HepG2 (cell line): ENCODE measurements around the gene KISS1. TPM values are rescaled to one million over a fixed set of nuclear protein-coding genes. Genes with fewer than 3 reads are reported as not detected.

ENCODE experiments used
- AGO2 ChIP-seq: fragments of 200-400 bp; formaldehyde crosslinking; optimal IDR thresholded peaks from 2 replicates; pipeline ENCODE3; 2017; ENCODE audit warnings: mild to moderate bottlenecking, low read depth, low read length, moderate library complexity
- ELF3 ChIP-seq: IDR thresholded peaks from 2 replicates; pipeline ENCODE4 v1.6.1; 2016; ENCODE audit warnings: missing genetic modification reagents, missing compliant biosample characterization
- EZH2 ChIP-seq: conservative IDR thresholded peaks from 2 replicates; pipeline ENCODE4 v1.6.1; 2012; ENCODE audit warnings: mild to moderate bottlenecking, low read depth, low read length, moderate library complexity
- FOXK2 ChIP-seq: fragments of 450-650 bp; IDR thresholded peaks from 2 replicates; pipeline ENCODE4 v1.6.1; 2016
- FOXP1 ChIP-seq, 2 experiments: fragments of 450-650 bp in 1 of 2; IDR thresholded peaks; 2 replicates each; pipeline ENCODE4 v1.6.1; 2017 to 2018; ENCODE audit warnings: antibody characterized with exemption in 1 of 2
- HNF4G ChIP-seq, 2 experiments: sonication (generic) in 1 of 2; formaldehyde crosslinking in 1 of 2; IDR thresholded peaks; 2 replicates each; pipeline versions ENCODE4 v1.4.0 to v1.6.1; 2011 to 2020; ENCODE audit warnings: borderline replicate concordance in 2 of 2, low read depth in 2 of 2, mild to moderate bottlenecking in 2 of 2, low read length in 1 of 2, missing genetic modification reagents in 1 of 2, moderate library complexity in 1 of 2
- HNRNPL ChIP-seq: fragments of 200-400 bp; formaldehyde crosslinking; IDR thresholded peaks from 2 replicates; pipeline ENCODE4 v1.6.1; 2017; ENCODE audit warnings: mild to moderate bottlenecking, low read depth, low read length
- KDM1A ChIP-seq: IDR thresholded peaks from 2 replicates; pipeline ENCODE4 v1.6.1; 2016; ENCODE audit warnings: missing compliant biosample characterization
- NCOA1 ChIP-seq: sonication (generic); formaldehyde crosslinking; IDR thresholded peaks from 2 replicates; pipeline ENCODE4 v1.9.0; 2021; ENCODE audit warnings: missing genetic modification reagents
- NCOA2 ChIP-seq: sonication (generic); formaldehyde crosslinking; IDR thresholded peaks from 2 replicates; pipeline ENCODE4 v1.8.0; 2022; ENCODE audit warnings: inconsistent platforms
- ONECUT2 ChIP-seq: sonication (generic); formaldehyde crosslinking; IDR thresholded peaks from 2 replicates; pipeline ENCODE4 v1.4.0; 2020; ENCODE audit warnings: missing genetic modification reagents
- PAX8 ChIP-seq: sonication (generic); formaldehyde crosslinking; IDR thresholded peaks from 2 replicates; pipeline ENCODE4 v1.8.0; 2022; ENCODE audit warnings: mild to moderate bottlenecking, missing genetic modification reagents, borderline replicate concordance
- RCOR2 ChIP-seq: IDR thresholded peaks from 2 replicates; pipeline ENCODE4 v1.6.1; 2016; ENCODE audit warnings: missing biosample characterization, missing genetic modification reagents
- SRSF1 ChIP-seq: fragments of 200-400 bp; formaldehyde crosslinking; optimal IDR thresholded peaks from 2 replicates; pipeline ENCODE3; 2017; ENCODE audit warnings: mild to moderate bottlenecking, low read depth, low read length, moderate library complexity
- XRCC5 ChIP-seq: fragments of 200-400 bp; formaldehyde crosslinking; optimal IDR thresholded peaks from 2 replicates; pipeline ENCODE3; 2017; ENCODE audit warnings: mild to moderate bottlenecking, low read length
- ZFP82 ChIP-seq: sonication (generic); formaldehyde crosslinking; IDR thresholded peaks from 2 replicates; pipeline ENCODE4 v1.5.1; 2020; ENCODE audit warnings: mild to moderate bottlenecking, missing genetic modification reagents, borderline replicate concordance
- ZFX ChIP-seq: sonication (generic); formaldehyde crosslinking; IDR thresholded peaks from 2 replicates; pipeline ENCODE4 v1.4.0; 2020; ENCODE audit warnings: mild to moderate bottlenecking, low read depth, missing genetic modification reagents, moderate library complexity
- ZNF331 ChIP-seq: sonication (generic); formaldehyde crosslinking; IDR thresholded peaks from 2 replicates; pipeline ENCODE4 v1.4.0; 2020; ENCODE audit warnings: missing genetic modification reagents
- ZNF446 ChIP-seq: sonication (generic); formaldehyde crosslinking; IDR thresholded peaks from 2 replicates; pipeline ENCODE4 v1.5.0; 2020; ENCODE audit warnings: mild to moderate bottlenecking, missing genetic modification reagents
- polyA plus RNA-seq, 8 experiments: library from polyadenylated mRNA; depleted of rRNA in 3 of 8; stranded (reverse) in 7 of 8; unstranded in 1 of 8; fragments of >200 nt; fragmentation: Illumina TruSeq in 4 of 8; extraction: Trizol in 4 of 8; gene quantifications; 2 replicates each; pipeline versions ENCODE4 v1.2.1 to v1.2.3, GENCODE V29; 2011 to 2016; ENCODE audit warnings: low read depth in 4 of 8, missing spikeins in 1 of 8, mixed read lengths in 1 of 8; ENCODE audit not compliant: insufficient read depth in 1 of 8
- total RNA-seq, 5 experiments: library from RNA; depleted of rRNA; stranded (reverse); fragments of >200 nt; fragmentation: Illumina TruSeq; extraction: Trizol; gene quantifications; 2 replicates each; pipeline ENCODE4 v1.2.3, GENCODE V29; 2016; ENCODE audit warnings: low read depth in 1 of 5
- TF ChIP-seq, protein P1 (sequence below): sonication (generic); formaldehyde crosslinking; IDR thresholded peaks from 2 replicates; pipeline ENCODE4 v1.5.1; 2020; ENCODE audit warnings: mild to moderate bottlenecking, missing genetic modification reagents, moderate library complexity
- TF ChIP-seq, protein P2 (sequence below): sonication (generic); formaldehyde crosslinking; IDR thresholded peaks from 2 replicates; pipeline ENCODE4 v1.4.0; 2020; ENCODE audit warnings: missing genetic modification reagents, borderline replicate concordance
- TF ChIP-seq, protein P3 (sequence below): sonication (generic); formaldehyde crosslinking; IDR thresholded peaks from 2 replicates; pipeline ENCODE4 v1.4.0; 2020; ENCODE audit warnings: missing genetic modification reagents, mild to moderate bottlenecking, borderline replicate concordance

Gene KISS1
- total and polyA plus RNA-seq, 2 of the 13 experiments (the other 11 are each of a cell fraction or from before 2014, with no cell fraction given): 0.24 to 0.80 TPM

DNA sequence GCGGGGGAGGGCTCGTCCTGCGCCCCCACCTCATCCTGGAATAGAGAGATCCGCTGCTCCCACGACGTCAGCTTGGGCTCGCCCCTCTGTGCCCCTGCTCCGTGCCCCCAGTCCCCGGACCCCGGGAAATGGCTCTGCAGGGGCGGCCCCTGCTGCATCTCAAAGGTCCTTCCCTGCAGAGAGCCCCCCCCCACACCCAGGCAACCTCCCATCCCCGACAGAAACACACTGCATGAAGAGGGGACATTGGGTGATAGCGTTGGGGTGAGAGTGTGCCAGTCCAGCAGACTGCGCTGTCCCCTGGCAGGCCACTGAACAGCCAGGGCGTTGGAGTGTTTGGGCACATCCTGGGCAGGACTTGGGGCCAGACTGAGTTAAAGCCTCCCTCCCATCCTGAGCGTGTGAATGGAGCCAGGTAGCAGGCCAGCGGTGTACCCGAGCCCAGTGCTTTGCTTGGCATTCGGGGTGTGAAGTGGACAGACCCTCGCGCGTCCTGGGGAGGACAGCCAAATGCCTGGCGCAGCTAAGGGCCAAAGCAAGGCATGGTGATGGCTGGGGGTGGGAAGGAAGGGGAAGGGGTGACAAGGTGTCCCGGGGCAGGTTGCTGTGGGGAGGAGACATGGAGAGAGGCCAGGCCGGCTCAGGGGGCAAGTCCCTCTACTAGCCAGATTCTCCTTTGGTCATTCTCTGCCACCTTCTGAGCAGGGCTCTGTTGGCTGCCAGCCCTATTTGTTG, 43.8 kb downstream of the KISS1 start (continued):
- TF ChIP-seq FOXK2: no peak
- TF ChIP-seq RCOR2: no peak
- no peak for TF ChIP-seq ZNF331 (CRISPR knock-in tag)
- no peak for TF ChIP-seq ZNF446
- TF ChIP-seq SRSF1: peak; percentile 58
- no peak for TF ChIP-seq AGO2
- TF ChIP-seq, protein P1, sequence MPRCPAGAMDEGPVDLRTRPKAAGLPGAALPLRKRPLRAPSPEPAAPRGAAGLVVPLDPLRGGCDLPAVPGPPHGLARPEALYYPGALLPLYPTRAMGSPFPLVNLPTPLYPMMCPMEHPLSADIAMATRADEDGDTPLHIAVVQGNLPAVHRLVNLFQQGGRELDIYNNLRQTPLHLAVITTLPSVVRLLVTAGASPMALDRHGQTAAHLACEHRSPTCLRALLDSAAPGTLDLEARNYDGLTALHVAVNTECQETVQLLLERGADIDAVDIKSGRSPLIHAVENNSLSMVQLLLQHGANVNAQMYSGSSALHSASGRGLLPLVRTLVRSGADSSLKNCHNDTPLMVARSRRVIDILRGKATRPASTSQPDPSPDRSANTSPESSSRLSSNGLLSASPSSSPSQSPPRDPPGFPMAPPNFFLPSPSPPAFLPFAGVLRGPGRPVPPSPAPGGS (CRISPR knock-in tag): 0 out of 2 replicates have a peak, but pooled peaks have one; percentile 13
- TF ChIP-seq KDM1A (CRISPR knock-in tag): no peak
- no peak for TF ChIP-seq XRCC5
- 0 out of 2 replicates have a peak, but pooled peaks have one; percentile 56 for TF ChIP-seq PAX8
- TF ChIP-seq FOXP1 (IDR thresholded peaks at IDR 0.05): no peak
- TF ChIP-seq FOXP1 (CRISPR knock-in tag; IDR thresholded peaks at IDR 0.05): no peak
- TF ChIP-seq ZFX: 0 out of 2 replicates have a peak, but pooled peaks have one; percentile 20
- no peak for TF ChIP-seq NCOA2 (CRISPR knock-in tag)
- TF ChIP-seq, protein P2, sequence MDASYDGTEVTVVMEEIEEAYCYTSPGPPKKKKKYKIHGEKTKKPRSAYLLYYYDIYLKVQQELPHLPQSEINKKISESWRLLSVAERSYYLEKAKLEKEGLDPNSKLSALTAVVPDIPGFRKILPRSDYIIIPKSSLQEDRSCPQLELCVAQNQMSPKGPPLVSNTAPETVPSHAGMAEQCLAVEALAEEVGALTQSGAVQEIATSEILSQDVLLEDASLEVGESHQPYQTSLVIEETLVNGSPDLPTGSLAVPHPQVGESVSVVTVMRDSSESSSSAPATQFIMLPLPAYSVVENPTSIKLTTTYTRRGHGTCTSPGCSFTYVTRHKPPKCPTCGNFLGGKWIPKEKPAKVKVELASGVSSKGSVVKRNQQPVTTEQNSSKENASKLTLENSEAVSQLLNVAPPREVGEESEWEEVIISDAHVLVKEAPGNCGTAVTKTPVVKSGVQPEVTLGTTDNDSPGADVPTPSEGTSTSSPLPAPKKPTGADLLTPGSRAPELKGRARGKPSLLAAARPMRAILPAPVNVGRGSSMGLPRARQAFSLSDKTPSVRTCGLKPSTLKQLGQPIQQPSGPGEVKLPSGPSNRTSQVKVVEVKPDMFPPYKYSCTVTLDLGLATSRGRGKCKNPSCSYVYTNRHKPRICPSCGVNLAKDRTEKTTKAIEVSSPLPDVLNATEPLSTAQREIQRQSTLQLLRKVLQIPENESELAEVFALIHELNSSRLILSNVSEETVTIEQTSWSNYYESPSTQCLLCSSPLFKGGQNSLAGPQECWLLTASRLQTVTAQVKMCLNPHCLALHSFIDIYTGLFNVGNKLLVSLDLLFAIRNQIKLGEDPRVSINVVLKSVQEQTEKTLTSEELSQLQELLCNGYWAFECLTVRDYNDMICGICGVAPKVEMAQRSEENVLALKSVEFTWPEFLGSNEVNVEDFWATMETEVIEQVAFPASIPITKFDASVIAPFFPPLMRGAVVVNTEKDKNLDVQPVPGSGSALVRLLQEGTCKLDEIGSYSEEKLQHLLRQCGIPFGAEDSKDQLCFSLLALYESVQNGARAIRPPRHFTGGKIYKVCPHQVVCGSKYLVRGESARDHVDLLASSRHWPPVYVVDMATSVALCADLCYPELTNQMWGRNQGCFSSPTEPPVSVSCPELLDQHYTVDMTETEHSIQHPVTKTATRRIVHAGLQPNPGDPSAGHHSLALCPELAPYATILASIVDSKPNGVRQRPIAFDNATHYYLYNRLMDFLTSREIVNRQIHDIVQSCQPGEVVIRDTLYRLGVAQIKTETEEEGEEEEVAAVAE (CRISPR knock-in tag): no peak
- TF ChIP-seq ELF3: no peak
- TF ChIP-seq, protein P3, sequence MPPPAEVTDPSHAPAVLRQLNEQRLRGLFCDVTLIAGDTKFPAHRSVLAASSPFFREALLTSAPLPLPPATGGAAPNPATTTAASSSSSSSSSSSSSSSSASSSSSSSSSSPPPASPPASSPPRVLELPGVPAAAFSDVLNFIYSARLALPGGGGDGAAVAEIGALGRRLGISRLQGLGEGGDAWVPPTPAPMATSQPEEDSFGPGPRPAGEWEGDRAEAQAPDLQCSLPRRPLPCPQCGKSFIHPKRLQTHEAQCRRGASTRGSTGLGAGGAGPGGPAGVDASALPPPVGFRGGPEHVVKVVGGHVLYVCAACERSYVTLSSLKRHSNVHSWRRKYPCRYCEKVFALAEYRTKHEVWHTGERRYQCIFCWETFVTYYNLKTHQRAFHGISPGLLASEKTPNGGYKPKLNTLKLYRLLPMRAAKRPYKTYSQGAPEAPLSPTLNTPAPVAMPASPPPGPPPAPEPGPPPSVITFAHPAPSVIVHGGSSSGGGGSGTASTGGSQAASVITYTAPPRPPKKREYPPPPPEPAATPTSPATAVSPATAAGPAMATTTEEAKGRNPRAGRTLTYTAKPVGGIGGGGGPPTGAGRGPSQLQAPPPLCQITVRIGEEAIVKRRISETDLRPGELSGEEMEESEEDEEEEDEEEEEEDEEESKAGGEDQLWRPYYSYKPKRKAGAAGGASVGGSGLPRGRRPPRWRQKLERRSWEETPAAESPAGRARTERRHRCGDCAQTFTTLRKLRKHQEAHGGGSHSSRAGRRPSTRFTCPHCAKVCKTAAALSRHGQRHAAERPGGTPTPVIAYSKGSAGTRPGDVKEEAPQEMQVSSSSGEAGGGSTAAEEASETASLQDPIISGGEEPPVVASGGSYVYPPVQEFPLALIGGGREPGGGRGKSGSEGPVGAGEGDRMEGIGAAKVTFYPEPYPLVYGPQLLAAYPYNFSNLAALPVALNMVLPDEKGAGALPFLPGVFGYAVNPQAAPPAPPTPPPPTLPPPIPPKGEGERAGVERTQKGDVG (CRISPR knock-in tag): peak; percentile 52; the same call in 1 of the 2 replicates
- no peak for TF ChIP-seq ZFP82 (CRISPR knock-in tag)
- no peak for TF ChIP-seq EZH2
- no peak for TF ChIP-seq NCOA1 (CRISPR knock-in tag)
- TF ChIP-seq HNRNPL: peak; percentile 90
- TF ChIP-seq HNF4G (IDR thresholded peaks at IDR 0.05; ENCODE audit: borderline replicate concordance, low read depth, low read length): no peak
- no peak for TF ChIP-seq HNF4G (CRISPR knock-in tag; IDR thresholded peaks at IDR 0.05; ENCODE audit: borderline replicate concordance, low read depth)
- no peak for TF ChIP-seq ONECUT2
